PC-3 (cell line): ENCODE data around the gene GRWD1. TPM values are rescaled to one million over a fixed set of nuclear protein-coding genes. Genes with fewer than 3 reads are reported as not detected.

Experiments used
- ATAC-seq: fragments of 200-7000 bp; cut with Tn5 transposase; 2 replicates; pipeline ENCODE4 v1.9.1; 2020; ENCODE audit warnings: mild to moderate bottlenecking, moderate library complexity
- BruUV-seq: library from RNA; stranded (reverse); fragments of 400-500 nt; replicated peaks from 2 replicates; lab custom pipeline; 2021; lab: Mats Ljungman, UMichigan
- CTCF ChIA-PET: fragments of 300-600 bp; sonication (Branson Sonifier 250); formaldehyde crosslinking; loops from one replicate; lab custom pipeline; 2022; ENCODE audit warnings: antibody characterized with exemption; lab: Charles Lee
- POLR2A ChIA-PET: fragments of 300-600 bp; sonication (Branson Sonifier 250); formaldehyde crosslinking; loops from one replicate; lab custom pipeline; 2022; ENCODE audit warnings: antibody characterized with exemption; ENCODE audit not compliant: unreplicated experiment; lab: Charles Lee
- DNase-seq: peaks from one replicate; pipeline ENCODE4 v3.0.0-alpha.2; 2015
- H2AFZ ChIP-seq: fragments of 300-600 bp; sonication (generic); 2 replicates; pipeline ENCODE4 v1.6.0; 2016; ENCODE audit warnings: antibody characterized with exemption, low read length
- H3F3A ChIP-seq: fragments of 300-600 bp; sonication (generic); one replicate; pipeline ENCODE4 v1.6.0; 2017; ENCODE audit warnings: antibody characterized with exemption, low read length, control low read depth, mild to moderate bottlenecking; ENCODE audit not compliant: unreplicated experiment
- H3K27ac ChIP-seq: fragments of 300-600 bp; sonication (generic); 2 replicates; pipeline ENCODE4 v1.5.1; 2016; ENCODE audit warnings: mild to moderate bottlenecking, low read length
- H3K27me3 ChIP-seq: fragments of 300-600 bp; sonication (generic); 2 replicates; pipeline ENCODE4 v1.6.1; 2016; ENCODE audit warnings: low read length, mixed read lengths
- H3K36me3 ChIP-seq: fragments of 300-600 bp; sonication (generic); 2 replicates; pipeline ENCODE4 v1.6.1; 2016; ENCODE audit warnings: low read depth, mixed run types, low read length, mixed read lengths
- H3K4me1 ChIP-seq: fragments of 300-600 bp; sonication (generic); 2 replicates; pipeline ENCODE4 v1.5.1; 2016; ENCODE audit warnings: low read length; ENCODE audit not compliant: insufficient read depth
- H3K4me2 ChIP-seq: fragments of 300-600 bp; sonication (generic); 2 replicates; pipeline ENCODE4 v1.6.0; 2016; ENCODE audit warnings: low read length
- H3K4me3 ChIP-seq: fragments of 300-600 bp; sonication (generic); 2 replicates; pipeline ENCODE4 v1.5.1; 2016; ENCODE audit warnings: mild to moderate bottlenecking, low read length, mixed read lengths
- H3K79me2 ChIP-seq: fragments of 300-600 bp; sonication (generic); 2 replicates; pipeline ENCODE4 v1.6.1; 2017; ENCODE audit warnings: low read length, mixed read lengths
- H3K9ac ChIP-seq: fragments of 300-600 bp; sonication (generic); 2 replicates; pipeline ENCODE4 v1.6.0; 2016; ENCODE audit warnings: mild to moderate bottlenecking, low read length
- H3K9me2 ChIP-seq: fragments of 300-600 bp; sonication (generic); replicated peaks from 2 replicates; pipeline ENCODE4 v1.6.1; 2016; ENCODE audit warnings: mixed run types, low read length, mixed read lengths
- H3K9me3 ChIP-seq: fragments of 300-600 bp; sonication (generic); 2 replicates; pipeline ENCODE4 v1.6.1; 2016; ENCODE audit warnings: low read length, mixed read lengths
- H4K20me1 ChIP-seq: fragments of 300-600 bp; sonication (generic); 2 replicates; pipeline ENCODE4 v1.6.1; 2016; ENCODE audit warnings: low read length, mixed read lengths
- CTCF ChIP-seq: fragments of 300-600 bp; sonication (generic); conservative IDR thresholded peaks from 2 replicates; pipeline ENCODE4 v1.5.1; 2017; ENCODE audit warnings: antibody characterized with exemption, low read depth, mild to moderate bottlenecking, low read length
- EZH2 ChIP-seq: fragments of 300-600 bp; sonication (generic); IDR thresholded peaks from one replicate; pipeline ENCODE4 v1.6.1; 2017; ENCODE audit warnings: antibody characterized with exemption, mild to moderate bottlenecking, low read length; ENCODE audit not compliant: unreplicated experiment
- EZH2phosphoT487 ChIP-seq: fragments of 300-600 bp; sonication (generic); IDR thresholded peaks from 2 replicates; pipeline ENCODE4 v1.6.1; 2018; ENCODE audit warnings: mild to moderate bottlenecking, antibody characterized with exemption, low read length, borderline replicate concordance
- intact Hi-C: fragments of 100-400 bp; cut with micrococcal nuclease; formaldehyde crosslinking; loops from 2 replicates; pipeline ENCODE4 v1.9.0; 2023
- total RNA-seq: library from RNA; depleted of rRNA; stranded (reverse); fragments of >200 nt; gene quantifications from 2 replicates; pipeline ENCODE4 v1.2.3, GENCODE V29; 2014

Gene GRWD1
- total RNA-seq, 1 experiment from 2014 or later = 33.2 TPM

- BruUV-seq = no TSS peak
- Histone ChIP-seq H2AFZ (no peak overlapping the region), H3K79me2 (peaks cover 23% of the 10 kb centered on the region), H3K9me3 (no peaks in the 10 kb centered on the region), H3K9me2 (no peaks in the 10 kb centered on the region), H3K36me3 (peaks cover 11% of the 10 kb centered on the region; the same call in 1 of the 2 replicates), H3K4me2 (no peak overlapping the region), H3F3A (no peaks in the 10 kb centered on the region), H3K27me3 (no peaks in the 10 kb centered on the region), H4K20me1 (no peaks in the 10 kb centered on the region), H3K27ac (no peak overlapping the region), H3K4me3 (no peak overlapping the region), H3K9ac (no peak overlapping the region), H3K4me1 (peaks cover 18% of the 10 kb centered on the region)
- intact Hi-C loops = no loop called here
- ChIA-PET CTCF (no interaction called here), POLR2A (no interaction called here)
- ATAC-seq (no peak), DNase-seq (no peak)
- TF ChIP-seq CTCF = no peak
- TF ChIP-seq EZH2 = no peak
- no peak for TF ChIP-seq EZH2phosphoT487
Observed at GRCh38 chr19:48443256-48443655, 2.5 kb upstream of the GRWD1 start.

GRCh38 chr19:48443731-48444128 is 2.1 kb upstream of the GRWD1 start:
- no peaks in the 10 kb centered on the region for H4K20me1 ChIP-seq
- ChIA-PET CTCF (no interaction called here), POLR2A (no interaction called here)
- H3K9me2 ChIP-seq = no peaks in the 10 kb centered on the region
- DNase-seq (no peak), ATAC-seq (no peak)
- peaks cover 28% of the 10 kb centered on the region for H3K79me2 ChIP-seq
- TF ChIP-seq EZH2phosphoT487 (no peak), CTCF (no peak), EZH2 (no peak)
- no peak overlapping the region for H3K4me3 ChIP-seq
- peaks cover 18% of the 10 kb centered on the region for H3K4me1 ChIP-seq
- no peak overlapping the region for H3K9ac ChIP-seq
- H3F3A ChIP-seq = no peaks in the 10 kb centered on the region
- intact Hi-C loops = no loop called here
- no peak overlapping the region for H3K27ac ChIP-seq
- no peaks in the 10 kb centered on the region for H3K27me3 ChIP-seq
- no TSS peak for BruUV-seq
- H3K4me2 ChIP-seq = 0 out of 2 replicates have a peak overlapping the region, but pooled peaks have one; percentile 99
- H3K36me3 ChIP-seq = peaks cover 16% of the 10 kb centered on the region
- H3K9me3 ChIP-seq = no peaks in the 10 kb centered on the region
- H2AFZ ChIP-seq = no peak overlapping the region

- H3K9ac ChIP-seq = peak overlapping the region; percentile 97; the same call in 1 of the 2 replicates
- no peaks in the 10 kb centered on the region for H3K9me3 ChIP-seq
- H3K4me2 ChIP-seq = peak overlapping the region; percentile 99
- ATAC-seq (no peak), DNase-seq (no peak)
- peaks cover 17% of the 10 kb centered on the region for H3K36me3 ChIP-seq
- POLR2A ChIA-PET = no interaction called here
- no peaks in the 10 kb centered on the region for H4K20me1 ChIP-seq
- no TSS peak for BruUV-seq
- intact Hi-C loops = no loop called here
- no peaks in the 10 kb centered on the region for H3K27me3 ChIP-seq
- CTCF ChIA-PET = no interaction called here
- peak overlapping the region; percentile 83 for H2AFZ ChIP-seq
- H3K27ac ChIP-seq = no peak overlapping the region
- H3F3A ChIP-seq = no peaks in the 10 kb centered on the region
- no peaks in the 10 kb centered on the region for H3K9me2 ChIP-seq
- H3K4me1 ChIP-seq = peaks cover 18% of the 10 kb centered on the region
- peaks cover 30% of the 10 kb centered on the region for H3K79me2 ChIP-seq
- TF ChIP-seq EZH2 (no peak), EZH2phosphoT487 (no peak), CTCF (no peak)
- H3K4me3 ChIP-seq = peak overlapping the region; percentile 87
Observed at GRCh38 chr19:48444129-48444935, 1.5 kb upstream of the GRWD1 start.
